Measurements from ENCODE around the gene P2RY4.
"Not testable (repeated sequence)": the region's sequence is repeated elsewhere in the genome, so short reads cannot be mapped to it uniquely, and the experiment has no call there.

P2RY4 gene

GRCh38 chrX:70260104-70260503, at the start of gene P2RY4:
Gene P2RY4, minus strand, starts transcription at chrX:70260204. Its CDS starts 580 bp downstream, at chrX:70259624.
- no peak for DNase-seq (ENCODE audit: low spot score)

- DNase-seq (ENCODE audit: low spot score), result no peak
Observed at GRCh38 chrX:70301716-70302115, 41.7 kb upstream of the P2RY4 start.

- no peak for DNase-seq (ENCODE audit: low spot score)
Observed at GRCh38 chrX:70293621-70294020, 33.6 kb upstream of the P2RY4 start.

GRCh38 chrX:70292788-70293187, 32.8 kb upstream of the P2RY4 start:
- DNase-seq (ENCODE audit: low spot score), result no peak

GRCh38 chrX:70289793-70290770, 30.1 kb upstream of the P2RY4 start, which contains the start of the genes KIF4A and PDZD11:
Gene KIF4A, plus strand, starts transcription at chrX:70290104. Its CDS starts 355 bp downstream, at chrX:70290459.
Gene PDZD11, minus strand, starts transcription at chrX:70289927. Its CDS starts 586 bp downstream, at chrX:70289341.
- peak; percentile 88 for DNase-seq (ENCODE audit: low spot score)

GRCh38 chrX:70289168-70289792, 29.3 kb upstream of the P2RY4 start:
- DNase-seq (ENCODE audit: low spot score), result no peak

- no peak for DNase-seq (ENCODE audit: low spot score)
Observed at GRCh38 chrX:70281951-70282350, 21.9 kb upstream of the P2RY4 start, which contains the start of gene RAB41. Gene RAB41, plus strand, starts transcription at chrX:70282172. Its CDS starts 46 bp downstream, at chrX:70282218.

GRCh38 chrX:70280573-70280972, 20.6 kb upstream of the P2RY4 start:
- DNase-seq (ENCODE audit: low spot score), result no peak

- no peak for DNase-seq (ENCODE audit: low spot score)
Observed at GRCh38 chrX:70279081-70279480, 19.1 kb upstream of the P2RY4 start.

- DNase-seq (ENCODE audit: low spot score), result not testable (repeated sequence)
Observed at GRCh38 chrX:70274029-70274428, 14.0 kb upstream of the P2RY4 start.

- no peak for DNase-seq (ENCODE audit: low spot score)
Observed at GRCh38 chrX:70268034-70268433, 8.0 kb upstream of the P2RY4 start, which contains the start of gene ARR3. Gene ARR3, plus strand, starts transcription at chrX:70268334. Its CDS starts 1,052 bp downstream, at chrX:70269386.

GRCh38 chrX:70264784-70265183, 4.8 kb upstream of the P2RY4 start:
- no peak for DNase-seq (ENCODE audit: low spot score)

- DNase-seq (ENCODE audit: low spot score), result no peak
Observed at GRCh38 chrX:70262952-70263567, 3.1 kb upstream of the P2RY4 start.

- no peak for DNase-seq (ENCODE audit: low spot score)
Observed at GRCh38 chrX:70257423-70258288, 2.3 kb downstream of the P2RY4 start.

GRCh38 chrX:70255452-70255851, 4.6 kb downstream of the P2RY4 start:
- no peak for DNase-seq (ENCODE audit: low spot score)

GRCh38 chrX:70254909-70255308, 5.1 kb downstream of the P2RY4 start:
- no peak for DNase-seq (ENCODE audit: low spot score)

- DNase-seq (ENCODE audit: low spot score), result no peak
Observed at GRCh38 chrX:70254063-70254400, 6.0 kb downstream of the P2RY4 start.

- no peak for DNase-seq (ENCODE audit: low spot score)
Observed at GRCh38 chrX:70253377-70254062, 6.5 kb downstream of the P2RY4 start.

GRCh38 chrX:70252491-70252890, 7.5 kb downstream of the P2RY4 start:
- DNase-seq (ENCODE audit: low spot score), result no peak

- DNase-seq (ENCODE audit: low spot score), result no peak
Observed at GRCh38 chrX:70247252-70247651, 12.8 kb downstream of the P2RY4 start.

- no peak for DNase-seq (ENCODE audit: low spot score)
Observed at GRCh38 chrX:70244881-70245280, 15.1 kb downstream of the P2RY4 start.

Measured in left forelimb (tissue), 1 donor.